ENCODE data around the gene KIAA1671.

- TF ChIP-seq CTCF (IDR thresholded peaks at IDR 0.05) (no peak), EP300 (IDR thresholded peaks at IDR 0.05) (no peak), POLR2A (IDR thresholded peaks at IDR 0.05) (no peak)
These were observed 241.0 kb downstream of the KIAA1671 start for GRCh38 chr22:25193548-25193947.
